Left ventricle myocardium superior (tissue), 1 donor: ENCODE results near the gene ZNF789. TPM values are rescaled to one million over a fixed set of nuclear protein-coding genes. Genes with fewer than 3 reads are reported as not detected.
A peak's percentile ranks its signal among the peaks of the same experiment; 100 is the strongest.
"Not testable (repeated sequence)": the region's sequence is repeated elsewhere in the genome, so short reads cannot be mapped to it uniquely, and the experiment has no call there.

Experiments
- ATAC-seq: fragments of 200-7000 bp; cut with Tn5 transposase; one replicate; pipeline ENCODE4 v1.9.1; 2020; ENCODE audit warnings: mild to moderate bottlenecking, moderate library complexity
- DNase-seq: peaks from one replicate; pipeline ENCODE4 v3.0.0-alpha.2; 2020
- intact Hi-C: fragments of 100-400 bp; cut with micrococcal nuclease; formaldehyde crosslinking; loops from one replicate; pipeline ENCODE4 v1.11.0; 2022
- long read RNA-seq: library from polyadenylated mRNA; unstranded; transcript quantifications from one replicate; pipeline ENCODE4 v2.0.0, GENCODE V29; 2021
- total RNA-seq: library from RNA; stranded (reverse); fragmentation: NEBNext Ultra II Directional; extraction: Animal tissue kit (Norgen Biotek cat#: 25700); gene quantifications from one replicate; pipeline ENCODE4 v1.2.1, GENCODE V29; 2021
- donor health status: DM: no; HTN: yes; CAD: no; lungs with severe emphysema.

The ZNF789 gene
- total RNA-seq: 2.9 TPM
- long read RNA-seq, partial matches to known transcripts: 0 of 4 reads
- long read RNA-seq, other reads (novel, unspliced or antisense): 2 of 4 reads

DNA sequence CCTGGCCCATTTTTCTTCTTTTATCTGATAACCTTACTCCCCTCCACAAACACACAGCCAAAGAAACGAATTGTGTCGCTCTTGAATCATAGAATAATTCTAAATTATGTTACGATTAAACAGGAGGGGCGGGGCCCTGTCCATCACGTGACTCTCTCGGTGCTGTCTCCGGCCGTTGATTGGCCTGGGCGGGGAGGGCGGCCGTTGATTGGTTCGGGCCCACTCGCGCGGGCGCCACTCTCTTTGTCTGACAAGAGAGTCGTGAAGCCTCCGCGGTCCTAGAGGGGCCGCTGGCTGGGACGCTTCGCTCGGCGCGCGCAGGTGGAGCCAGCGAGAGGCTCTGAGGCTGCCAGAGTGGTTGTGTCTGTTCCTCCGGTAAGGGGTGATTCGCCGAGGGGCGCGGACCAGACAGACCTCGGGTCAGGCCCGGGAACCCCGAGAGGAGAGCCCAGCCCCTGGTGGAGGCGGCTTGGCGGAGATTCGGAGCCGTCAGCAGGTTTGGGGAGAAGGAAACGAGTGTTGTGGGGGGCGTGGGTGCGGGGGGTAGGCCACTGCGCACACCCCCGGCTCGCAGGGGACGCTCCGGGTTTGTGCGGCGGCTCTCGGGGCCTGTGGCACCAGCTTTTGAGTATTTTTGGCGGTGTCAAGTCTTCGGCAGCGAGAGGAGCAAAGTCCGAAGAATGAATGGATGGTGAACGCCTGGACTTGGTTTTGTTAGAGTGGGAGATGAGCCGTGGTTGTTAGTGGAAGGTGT is at the start of gene ZNF789:
Gene ZNF789 (plus strand): TSS at position 330 of the 754 bp plus-strand sequence. CDS start 3,567 bp downstream, outside the sequence.
- ATAC-seq (peak; percentile 99), DNase-seq (peak; percentile 99)
- intact Hi-C loops: no loop called here

DNA sequence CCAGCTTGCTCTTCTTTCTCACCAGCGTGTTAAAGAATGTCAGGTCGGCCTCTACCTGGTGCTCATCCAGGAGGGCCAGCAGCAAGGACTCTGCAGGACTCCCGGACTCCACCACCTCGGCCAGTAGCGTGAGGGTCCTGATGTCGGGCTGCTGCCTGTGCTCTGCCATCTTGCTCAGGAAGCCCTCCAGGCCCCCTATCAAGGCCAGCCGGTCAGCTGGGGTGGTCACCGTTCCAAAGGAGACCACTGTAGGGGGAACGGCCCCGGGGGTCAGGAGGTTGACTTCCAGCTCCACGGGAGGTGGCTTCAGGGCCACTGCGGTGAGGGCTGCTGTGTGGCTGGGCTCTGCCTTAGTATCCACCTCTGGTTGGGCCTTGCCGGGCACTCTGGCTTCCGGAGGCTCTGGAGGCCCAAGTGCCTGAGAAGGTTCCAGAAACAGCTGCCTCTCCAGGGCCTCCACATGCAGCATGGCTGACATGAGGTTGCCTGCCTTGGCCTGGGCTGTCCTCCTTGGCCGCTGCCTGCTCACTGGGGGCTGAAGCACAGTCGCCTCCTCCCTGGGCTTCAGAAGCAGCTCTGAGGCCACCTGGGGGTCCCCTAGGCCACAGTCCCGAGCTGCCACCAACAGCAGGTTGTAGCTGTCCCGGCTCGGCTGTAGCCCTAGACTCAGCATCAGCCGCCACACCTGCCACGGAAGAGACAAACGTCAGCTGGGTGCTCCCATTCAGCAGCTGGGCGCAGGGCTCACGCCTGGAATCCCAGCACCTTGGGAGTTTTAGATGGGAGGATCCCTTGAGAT is 47.6 kb upstream of the ZNF789 start:
- DNase-seq (no peak), ATAC-seq (no peak)
- intact Hi-C loops: no loop called here

DNA sequence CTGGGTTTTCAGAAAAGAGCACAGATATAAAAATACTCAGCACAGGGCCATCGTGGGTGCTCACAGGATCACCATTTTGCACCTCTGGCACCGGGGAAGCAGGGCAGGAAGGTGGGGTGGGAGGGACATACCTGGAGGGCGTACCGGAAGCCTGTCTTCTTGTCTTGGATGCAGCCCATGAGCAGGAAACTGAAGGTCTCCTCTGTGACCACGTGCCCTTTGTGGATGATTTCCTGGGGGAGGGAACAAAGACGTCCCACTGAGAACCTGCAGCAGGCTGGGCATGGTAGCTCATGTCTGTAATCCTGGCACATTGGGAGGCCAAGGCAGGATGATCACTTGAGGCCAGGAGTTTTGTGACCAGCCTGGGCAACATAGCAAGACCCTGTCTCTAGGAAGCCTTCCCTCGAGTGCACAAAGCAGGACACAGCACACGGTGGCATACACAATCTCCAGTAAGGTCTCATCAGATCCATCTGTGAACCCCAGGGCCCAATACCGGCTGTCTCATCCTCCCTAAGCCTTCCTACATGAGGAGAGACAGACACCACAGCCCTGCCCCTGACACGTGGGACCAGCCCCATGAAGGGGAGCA is 43.6 kb upstream of the ZNF789 start:
- ATAC-seq (no peak), DNase-seq (no peak)
- intact Hi-C loops: no loop called here

DNA sequence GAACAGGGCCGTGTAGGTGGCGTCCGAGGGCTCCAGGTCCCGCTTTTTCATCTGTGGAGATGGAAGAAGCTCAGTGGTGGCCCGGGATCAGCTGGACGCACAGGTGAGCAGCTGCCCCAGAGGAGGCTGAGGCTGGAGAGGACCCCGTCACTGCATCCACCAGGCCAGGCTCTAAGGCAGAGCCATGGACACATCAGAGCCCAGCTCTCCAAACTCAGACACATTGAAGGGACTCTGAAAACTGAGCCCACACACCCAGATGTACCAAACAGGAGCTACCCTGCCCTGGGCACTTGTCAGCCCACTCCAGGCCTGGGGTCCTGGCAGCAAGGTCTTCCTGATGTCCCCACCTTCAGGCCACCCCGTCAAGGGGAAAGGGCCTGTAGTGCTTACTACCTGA is 42.9 kb upstream of the ZNF789 start:
- no peak for ATAC-seq
- intact Hi-C loops: no loop called here
- DNase-seq: no peak

DNA sequence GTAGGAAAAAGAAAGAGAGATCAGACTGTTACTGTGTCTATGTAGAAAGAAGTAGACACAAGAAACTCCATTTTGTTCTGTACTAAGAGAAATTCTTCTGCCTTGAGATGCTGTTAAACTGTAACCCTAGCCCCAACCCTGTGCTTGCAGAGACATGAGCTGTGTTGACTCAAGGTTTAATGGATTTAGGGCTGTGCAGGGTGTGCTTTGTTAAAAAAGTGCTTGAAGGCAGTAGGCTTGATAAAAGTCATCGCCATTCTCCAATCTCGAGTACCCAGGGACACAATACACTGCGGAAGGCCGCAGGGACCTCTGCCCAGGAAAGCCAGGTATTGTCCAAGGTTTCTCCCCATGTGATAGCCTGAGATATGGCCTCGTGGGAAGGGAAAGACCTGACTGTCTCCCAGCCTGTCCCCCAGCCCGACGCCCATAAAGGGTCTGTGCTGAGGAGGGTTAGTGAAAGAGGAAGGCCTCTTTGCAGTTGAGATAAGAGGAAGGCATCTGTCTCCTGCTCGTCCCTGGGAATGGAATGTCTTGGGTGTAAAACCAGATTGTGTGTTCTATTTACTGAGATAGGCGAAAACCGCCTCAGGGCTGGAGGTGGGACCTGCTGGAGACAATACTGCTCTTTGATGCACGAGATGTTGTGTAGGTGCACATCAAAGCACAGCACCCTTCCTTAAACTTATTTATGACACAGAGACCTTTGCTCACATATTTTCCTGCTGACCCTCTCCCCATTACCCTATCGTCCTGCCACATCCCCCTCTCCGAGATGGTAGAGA is 40.7 kb upstream of the ZNF789 start:
- ATAC-seq: not testable (repeated sequence)

DNA sequence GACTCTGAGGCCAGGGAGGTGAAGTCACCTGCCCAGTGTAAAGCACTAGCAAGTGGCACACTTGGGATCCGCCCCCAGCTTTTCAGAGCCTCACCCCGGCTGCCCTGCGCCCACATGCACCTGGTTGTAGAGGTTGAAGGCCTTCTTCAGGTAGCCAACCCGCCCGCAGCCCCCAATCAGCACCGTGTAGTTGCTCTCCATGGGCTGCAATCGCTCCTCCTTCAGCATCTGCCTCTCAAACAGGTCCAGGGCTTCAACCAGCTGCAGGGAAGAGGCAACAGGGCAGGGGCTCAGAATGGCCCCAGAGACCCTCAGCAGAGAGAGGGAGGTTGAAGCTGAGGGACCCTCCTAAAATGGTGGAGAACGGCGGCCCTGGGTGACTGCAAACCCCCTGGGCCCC is 39.5 kb upstream of the ZNF789 start:
- ATAC-seq (no peak), DNase-seq (no peak)
- intact Hi-C loops: no loop called here

More for the DNA sequence above, 40.7 kb upstream of the ZNF789 start:
- intact Hi-C loops: not testable (repeated sequence)
- DNase-seq: peak; percentile 0

DNA sequence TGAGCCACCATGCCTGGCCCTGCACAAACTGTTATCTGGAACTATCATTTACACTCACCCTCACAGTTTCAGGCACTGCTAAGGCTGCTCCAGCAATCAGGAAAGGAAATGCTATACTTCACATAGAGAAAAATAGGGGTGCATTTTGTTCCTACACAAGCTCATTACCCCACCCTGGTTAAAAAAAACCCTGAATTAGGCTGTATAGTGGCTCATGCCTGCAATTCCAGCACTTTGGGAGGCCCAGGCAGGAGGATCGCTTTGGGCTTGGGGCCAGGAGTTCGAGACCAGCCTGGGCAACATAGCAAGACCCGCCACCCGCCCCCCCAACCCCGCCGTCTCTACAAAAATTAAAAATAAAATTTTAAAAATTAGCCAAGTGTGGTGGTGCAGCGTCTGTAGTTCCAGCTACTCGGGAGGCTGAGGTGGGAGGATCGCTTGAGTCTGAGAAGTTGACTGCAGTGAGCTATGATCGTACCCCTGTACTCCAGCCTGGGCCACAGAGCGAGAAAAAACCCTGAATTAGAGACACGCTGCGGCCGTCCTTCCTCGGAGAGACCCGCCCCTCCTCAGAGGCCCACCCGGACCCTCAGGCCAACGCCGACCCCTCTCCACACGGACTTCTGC is 34.6 kb upstream of the ZNF789 start:
- intact Hi-C loops: no loop called here
- peak; percentile 25 for ATAC-seq
- no peak for DNase-seq

DNA sequence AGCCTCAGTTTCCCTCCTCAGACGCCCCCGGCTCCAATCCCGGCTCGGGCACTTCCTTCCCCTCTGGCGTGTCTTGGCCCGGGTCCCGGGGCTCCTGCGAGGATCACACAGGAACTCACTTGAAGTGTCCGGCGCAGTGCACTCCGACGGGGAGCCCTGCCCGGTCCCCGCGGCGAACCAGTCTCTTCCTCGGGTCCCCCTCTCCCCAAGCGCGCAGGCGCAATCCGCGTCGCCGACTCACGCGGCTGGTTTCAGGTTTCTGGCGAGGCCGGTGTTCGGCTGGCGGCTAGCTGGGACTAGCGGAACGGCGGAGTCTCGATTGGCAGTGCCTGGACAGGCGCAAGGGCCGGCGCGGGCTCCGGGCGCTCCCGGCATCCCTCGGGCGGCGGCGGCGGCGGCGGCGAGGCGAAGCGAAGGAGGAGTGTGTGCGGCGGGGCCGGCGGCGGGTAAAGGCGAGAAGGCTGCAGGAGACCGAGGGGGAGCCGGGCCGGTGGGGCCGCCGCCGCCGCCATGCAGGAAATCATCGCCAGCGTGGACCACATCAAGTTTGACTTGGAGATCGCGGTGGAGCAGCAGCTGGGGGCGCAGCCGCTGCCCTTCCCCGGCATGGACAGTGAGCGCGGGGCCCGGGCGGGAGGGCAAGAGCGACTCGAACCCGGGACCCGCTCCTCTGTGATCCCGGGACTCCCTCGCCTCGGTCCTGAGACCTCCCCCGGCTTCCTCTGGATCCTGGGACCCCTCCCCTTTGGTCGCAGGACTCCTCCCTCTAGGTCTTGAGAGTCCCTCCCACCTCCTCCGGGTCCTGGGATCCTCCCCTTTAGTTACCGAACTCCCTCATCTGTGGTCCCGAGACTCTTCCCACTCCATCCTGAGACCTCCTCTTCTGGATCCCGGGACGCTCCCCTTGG is 33.9 kb upstream of the ZNF789 start, which contains the start of the genes CPSF4 and PTCD1:
Gene CPSF4 (plus strand): TSS at position 371 of the 908 bp plus-strand sequence. CDS start 140 bp downstream, at position 511.
Gene PTCD1 (minus strand): TSS at position 226 of the 908 bp plus-strand sequence. CDS start 3,556 bp downstream, outside the sequence.
- intact Hi-C loops: no loop called here
- peak; percentile 98 for ATAC-seq

DNA sequence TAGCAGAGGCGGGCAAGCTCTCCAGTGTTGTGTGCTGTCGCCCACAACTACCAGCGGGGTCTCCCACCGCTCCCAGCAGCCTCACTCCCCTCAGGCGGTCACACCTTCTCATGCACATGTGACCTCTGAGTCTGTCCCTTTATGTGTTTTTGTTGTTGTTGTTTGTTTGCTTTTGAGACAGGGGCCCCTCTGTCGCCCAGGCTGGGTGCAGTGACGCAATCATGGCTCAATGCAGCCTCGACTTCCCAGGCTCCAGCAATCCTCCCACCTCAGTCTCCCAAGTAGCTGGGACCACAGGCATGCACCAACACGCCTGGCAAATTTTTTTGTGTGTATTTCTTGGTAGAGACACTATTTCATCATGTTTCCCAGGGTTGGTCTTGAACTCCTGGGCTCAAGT is 32.5 kb upstream of the ZNF789 start:
- DNase-seq (no peak), ATAC-seq (no peak)
- intact Hi-C loops: no loop called here

More for the DNA sequence above, 33.9 kb upstream of the ZNF789 start, which contains the start of the genes CPSF4 and PTCD1:
- peak; percentile 98 for DNase-seq

DNA sequence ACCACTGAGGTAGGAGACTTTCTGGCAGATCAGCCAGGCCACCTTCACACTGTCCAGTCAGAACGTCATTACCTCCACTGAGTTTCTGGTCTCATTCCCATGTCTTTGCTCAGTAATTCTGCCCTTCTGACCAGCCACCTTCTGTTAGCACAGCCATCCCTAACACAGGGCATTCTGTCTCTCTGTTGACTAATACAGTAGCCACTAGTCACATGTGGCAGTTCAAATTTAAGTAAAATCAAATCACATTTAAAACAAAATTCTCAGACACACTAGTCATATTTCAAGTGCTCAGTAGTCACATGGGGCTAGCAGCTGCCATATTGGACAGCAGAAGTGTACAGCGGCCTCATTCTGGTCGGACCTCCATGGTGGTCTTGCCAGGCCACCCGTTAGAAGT is 26.6 kb upstream of the ZNF789 start:
- DNase-seq (no peak), ATAC-seq (no peak)
- intact Hi-C loops: no loop called here

DNA sequence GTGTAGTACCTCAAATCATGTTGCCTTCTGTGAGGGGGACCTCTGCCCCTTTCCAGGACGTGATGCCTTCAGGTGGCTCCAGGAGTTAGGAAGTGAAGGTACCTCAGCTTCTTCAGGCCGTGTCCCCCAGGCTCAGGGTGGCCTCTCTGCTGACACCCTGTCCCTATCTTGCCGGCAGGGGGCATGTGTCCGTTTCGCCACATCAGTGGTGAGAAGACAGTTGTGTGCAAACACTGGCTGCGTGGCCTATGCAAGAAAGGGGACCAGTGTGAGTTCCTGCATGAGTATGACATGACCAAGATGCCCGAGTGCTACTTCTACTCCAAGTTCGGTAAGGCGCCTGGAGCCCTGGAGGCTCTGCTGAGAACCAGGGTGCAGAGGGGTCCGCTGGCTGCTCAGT is 24.7 kb upstream of the ZNF789 start:
- intact Hi-C loops: no loop called here
- DNase-seq: no peak
- ATAC-seq: no peak

DNA sequence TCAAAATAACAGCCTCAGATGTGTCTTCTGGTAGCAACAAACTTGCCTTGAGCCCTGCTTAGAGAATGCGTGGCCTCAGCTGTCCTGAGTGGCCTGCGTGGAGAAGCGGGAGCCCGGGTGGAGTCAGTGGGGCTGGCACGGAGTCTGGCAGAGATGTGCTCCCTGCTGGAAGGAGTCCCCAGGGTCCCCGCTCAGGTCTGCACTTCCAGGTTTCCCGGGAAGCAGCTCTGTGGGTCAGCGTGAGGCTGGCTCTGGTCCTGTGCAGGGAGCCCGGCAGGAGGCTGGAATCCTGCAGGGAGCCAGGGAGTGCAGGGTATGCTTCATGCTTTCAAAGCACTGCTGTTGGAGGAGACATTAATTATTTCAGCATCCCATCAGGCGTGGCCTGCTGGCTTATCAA is 23.8 kb upstream of the ZNF789 start:
- DNase-seq (no peak), ATAC-seq (no peak)
- intact Hi-C loops: no loop called here

DNA sequence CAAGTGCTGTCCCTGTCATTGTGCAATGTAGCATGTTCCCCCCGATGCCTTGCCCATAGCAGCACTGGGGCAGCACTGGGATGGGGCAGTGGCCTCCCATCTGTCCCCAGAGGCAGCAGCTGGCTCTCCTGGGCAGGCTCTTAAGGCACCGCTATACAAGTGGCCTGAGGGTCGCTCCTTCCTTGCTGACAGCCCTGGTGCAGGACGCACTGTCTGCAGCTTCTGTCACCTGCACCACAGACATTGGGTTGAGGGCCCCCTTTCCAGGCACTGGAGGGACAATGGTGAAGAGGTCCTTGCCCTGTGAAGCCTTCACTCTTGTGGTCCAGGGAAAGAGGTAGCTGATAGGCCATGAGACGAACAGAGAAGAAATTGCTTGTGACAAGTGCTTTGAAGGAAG is 23.4 kb upstream of the ZNF789 start:
- ATAC-seq (no peak), DNase-seq (no peak)
- intact Hi-C loops: no loop called here

DNA sequence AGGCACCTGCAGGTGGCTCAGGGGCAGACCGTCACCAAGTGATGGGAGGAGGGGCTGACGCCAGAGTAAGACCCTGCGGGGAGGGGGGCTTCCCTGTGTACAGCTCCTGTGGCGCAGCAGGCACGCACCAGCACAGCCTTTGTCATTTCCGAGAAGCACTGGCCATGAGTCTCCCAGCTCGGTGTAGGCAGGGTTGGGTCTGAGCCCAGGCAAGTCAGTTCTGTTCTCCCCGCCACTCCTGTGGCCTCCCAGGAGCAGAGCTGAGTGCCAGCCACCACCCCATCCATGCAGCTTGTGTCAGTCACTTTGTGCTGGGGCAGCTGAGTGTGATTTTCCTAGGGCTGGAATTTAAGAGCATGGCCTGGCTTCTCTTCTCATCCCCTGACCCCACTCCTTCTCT is 20.8 kb upstream of the ZNF789 start:
- no peak for DNase-seq
- ATAC-seq: peak; percentile 62
- intact Hi-C loops: no loop called here

DNA sequence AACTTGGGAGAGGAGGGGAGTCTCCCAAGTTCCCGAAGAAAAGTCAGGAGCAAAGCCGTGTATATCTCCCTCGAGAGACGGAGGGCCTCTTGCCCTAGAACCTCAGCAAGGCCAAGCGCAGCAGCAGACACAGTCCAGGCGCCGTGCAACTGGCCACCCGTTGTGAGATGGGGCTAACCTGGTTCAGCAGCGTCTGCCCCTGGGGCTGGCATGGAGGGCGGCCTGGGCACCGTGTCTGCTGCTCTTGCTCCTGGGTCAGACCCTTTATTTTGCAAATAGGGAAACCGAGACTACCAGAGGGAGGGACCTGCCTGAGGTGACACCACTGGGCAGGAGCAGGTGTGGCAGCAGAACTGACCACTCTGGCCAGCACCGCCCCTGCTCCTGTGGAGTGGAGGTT is 20.1 kb upstream of the ZNF789 start:
- intact Hi-C loops: no loop called here
- DNase-seq (no peak), ATAC-seq (no peak)

DNA sequence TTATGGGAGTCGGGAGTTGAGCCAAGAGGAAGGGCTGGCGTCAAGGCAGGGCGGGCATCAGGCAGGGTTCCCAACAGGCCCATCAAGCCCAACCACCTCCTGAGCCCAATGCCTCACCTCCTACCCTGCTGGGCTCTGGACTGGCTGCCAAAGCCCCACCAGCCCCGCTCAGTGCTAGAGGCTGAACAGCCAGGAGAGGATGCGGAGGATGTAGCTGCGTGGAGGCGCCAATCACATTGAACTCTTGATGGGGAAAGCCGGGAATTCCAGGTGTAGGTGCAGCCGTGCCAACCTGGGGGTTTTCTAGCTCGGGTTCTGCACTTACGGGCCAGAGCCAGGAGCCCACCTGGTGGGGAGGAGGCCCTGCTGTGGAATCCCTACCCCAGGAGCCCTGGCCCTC is 19.6 kb upstream of the ZNF789 start:
- intact Hi-C loops: no loop called here
- DNase-seq (peak; percentile 50), ATAC-seq (peak; percentile 54)

DNA sequence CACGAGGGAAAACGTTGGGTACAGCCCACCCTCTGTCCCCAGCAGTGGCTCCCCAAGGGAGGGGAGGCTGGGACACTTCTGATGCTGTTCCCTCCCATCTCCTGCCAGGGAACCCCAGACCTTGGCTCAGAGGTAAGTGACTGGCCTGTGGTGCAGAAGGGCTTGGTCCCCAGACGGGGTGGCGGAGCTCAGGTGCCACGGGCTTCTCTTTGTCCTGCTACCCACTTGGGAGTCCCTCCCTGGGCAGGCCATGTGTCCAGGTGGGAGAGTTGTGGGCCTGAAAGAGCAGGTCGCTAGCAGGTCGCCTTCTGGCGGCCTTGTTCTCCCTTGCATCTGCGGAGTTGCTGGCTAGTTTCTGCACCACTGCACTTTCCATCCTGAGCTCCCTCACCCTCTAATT is 16.8 kb upstream of the ZNF789 start:
- no peak for ATAC-seq

DNA sequence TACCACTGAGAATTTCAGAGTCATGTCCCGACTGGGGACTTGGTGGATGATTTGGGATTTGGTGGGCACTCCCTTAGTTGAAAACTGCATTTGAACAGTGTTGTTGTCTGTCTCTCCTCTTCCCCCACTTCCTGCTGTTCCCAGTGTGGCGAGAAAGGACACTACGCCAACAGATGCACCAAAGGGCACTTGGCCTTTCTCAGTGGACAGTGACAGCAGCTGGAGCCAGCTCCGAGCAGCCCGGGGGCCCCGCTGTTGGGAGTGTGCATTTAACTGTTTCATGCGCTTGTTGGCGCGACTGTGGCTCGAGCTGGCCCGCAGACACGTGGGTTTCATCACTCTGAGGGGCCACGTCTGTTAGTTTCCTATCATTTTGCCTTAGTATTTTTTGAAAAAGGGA is 16.4 kb upstream of the ZNF789 start:
- intact Hi-C loops: no loop called here
- no peak for ATAC-seq
- DNase-seq: no peak

More for the DNA sequence above, 16.8 kb upstream of the ZNF789 start:
- intact Hi-C loops: no loop called here
- no peak for DNase-seq
